Measurements from ENCODE around the gene EMCN.
"Not testable (repeated sequence)": the region's sequence is repeated elsewhere in the genome, so short reads cannot be mapped to it uniquely, and the experiment has no call there.

The EMCN gene

DNA sequence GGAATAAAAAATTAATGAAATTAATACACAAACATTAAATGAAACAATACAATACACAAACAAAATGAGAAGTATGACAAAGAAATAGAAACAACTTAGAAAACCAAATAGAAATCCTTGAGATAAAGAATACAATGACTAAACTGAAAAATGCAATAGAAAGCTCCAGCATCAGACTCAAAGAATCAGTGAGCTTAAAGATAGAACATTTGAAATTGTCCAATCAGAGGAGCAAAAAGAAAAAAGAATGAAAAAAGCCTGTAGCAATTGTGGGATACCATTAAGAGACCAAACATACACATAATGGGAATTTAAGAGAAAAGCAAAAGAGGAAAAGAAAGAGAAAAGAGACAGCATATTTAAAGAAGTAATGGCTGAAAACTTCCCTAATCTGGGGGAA is 25.7 kb downstream of the EMCN start:
- no peak for DNase-seq

- DNase-seq: peak; percentile 59
These were observed 28.5 kb downstream of the EMCN start for GRCh38 chr4:100489305-100489704.

GRCh38 chr4:100486496-100486895 is 31.3 kb downstream of the EMCN start:
- no peak for DNase-seq

- DNase-seq: no peak
These were observed 34.0 kb downstream of the EMCN start for GRCh38 chr4:100483796-100484195.

- DNase-seq: no peak
These were observed 37.9 kb downstream of the EMCN start for GRCh38 chr4:100479971-100480370.

- no peak for DNase-seq
These were observed 48.3 kb downstream of the EMCN start for GRCh38 chr4:100469555-100469954.

DNA sequence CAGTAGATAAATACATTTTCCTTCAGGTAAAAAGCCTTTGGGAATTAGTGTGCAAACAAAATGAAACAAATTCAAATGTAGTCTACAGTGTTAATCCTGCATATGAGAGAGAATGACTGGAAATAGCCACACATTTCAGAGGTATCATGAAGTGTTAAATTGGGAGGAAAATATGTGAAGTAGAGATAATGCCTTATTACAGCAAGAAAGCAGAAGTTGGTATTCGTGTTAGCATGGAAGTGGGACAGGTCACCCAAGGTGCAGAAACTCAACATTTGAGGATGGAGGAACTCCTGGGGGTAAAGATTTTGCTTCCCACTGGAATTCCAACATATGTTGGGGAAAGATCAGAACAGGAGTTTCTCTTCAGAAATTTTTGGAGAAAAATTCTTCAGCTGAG is 51.3 kb downstream of the EMCN start:
- no peak for DNase-seq

- DNase-seq: peak; percentile 86
These were observed 55.8 kb downstream of the EMCN start for GRCh38 chr4:100461807-100462605.

DNA sequence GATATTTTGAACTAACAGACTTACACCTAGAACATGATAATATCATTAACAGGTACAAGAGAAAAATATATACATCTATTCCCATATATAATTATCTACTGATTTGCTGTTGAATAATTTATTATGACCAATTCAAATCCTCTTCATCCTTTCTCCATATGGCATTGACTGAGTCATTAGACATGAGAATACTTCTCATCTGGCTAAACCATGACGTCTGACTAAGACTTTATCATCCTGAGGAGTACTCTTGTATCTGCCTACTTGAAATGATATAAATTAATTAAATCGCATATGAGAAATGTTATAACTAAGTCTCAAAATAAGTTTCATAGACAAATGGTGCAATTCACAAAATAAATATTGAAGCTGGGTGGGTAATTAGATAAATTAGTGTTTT is 67.4 kb downstream of the EMCN start:
- peak; percentile 50 for DNase-seq

GRCh38 chr4:100431416-100431815 is 86.4 kb downstream of the EMCN start:
- no peak for DNase-seq

DNA sequence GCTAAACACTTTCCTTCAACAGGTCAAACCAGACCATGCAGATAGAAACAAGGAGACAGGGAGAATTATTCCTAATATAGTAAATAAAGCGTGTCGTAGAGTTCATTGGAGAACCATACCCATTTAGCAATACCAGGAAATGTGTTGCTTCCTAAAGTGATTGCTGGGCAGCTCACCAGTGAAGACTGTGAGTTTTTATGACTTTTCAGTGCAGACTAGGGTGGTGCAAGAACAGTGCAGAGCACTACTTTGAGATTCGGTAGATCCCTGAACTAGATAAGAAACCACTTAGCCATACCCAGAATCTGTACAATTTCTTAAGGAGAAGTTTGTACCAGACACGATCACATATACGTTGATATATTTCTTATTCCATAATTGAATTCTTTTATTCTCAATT is 87.4 kb downstream of the EMCN start:
- DNase-seq: no peak

- no peak for DNase-seq
These were observed 88.2 kb downstream of the EMCN start for GRCh38 chr4:100429616-100430015.

DNA sequence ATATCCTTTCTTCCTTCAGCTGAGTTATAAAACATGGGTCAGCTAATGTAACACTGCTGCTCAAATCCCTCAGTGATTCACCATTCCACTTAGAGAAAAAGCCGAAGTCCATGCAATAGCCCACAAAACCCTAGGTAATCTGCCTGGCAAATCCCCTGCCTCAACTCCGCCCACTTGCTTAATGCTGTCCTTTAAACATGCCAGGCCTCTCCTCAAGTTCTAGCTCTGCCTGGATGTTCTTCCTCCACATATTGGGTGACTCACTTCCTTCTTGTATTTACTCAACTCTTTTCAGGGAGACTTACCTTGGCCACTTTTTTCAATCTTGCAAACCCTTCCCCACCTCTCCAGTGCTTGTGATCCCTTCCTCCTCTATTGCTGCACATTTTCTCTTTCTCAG is 89.8 kb downstream of the EMCN start:
- peak; percentile 52 for DNase-seq

DNA sequence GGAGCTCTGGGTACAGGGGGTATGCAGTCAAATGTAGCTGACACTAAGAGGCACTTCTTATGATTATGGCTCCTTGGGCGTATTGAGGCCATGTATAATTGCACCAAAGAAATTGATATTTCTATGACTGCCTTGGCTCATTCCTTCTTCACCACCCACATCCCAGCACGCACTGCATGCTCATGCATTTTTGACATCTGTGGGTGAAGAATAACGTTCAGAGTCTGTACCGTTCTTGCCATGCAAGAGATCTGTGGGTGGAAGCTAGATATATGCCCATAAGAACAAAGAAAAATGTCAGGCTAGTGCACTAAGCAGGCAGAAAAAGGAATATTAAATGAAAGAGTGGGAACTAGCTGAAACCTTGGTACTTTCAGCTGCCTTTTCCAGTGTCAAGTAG is 93.4 kb downstream of the EMCN start:
- DNase-seq: no peak

- DNase-seq: no peak
These were observed 94.9 kb downstream of the EMCN start for GRCh38 chr4:100422894-100423293.

DNA sequence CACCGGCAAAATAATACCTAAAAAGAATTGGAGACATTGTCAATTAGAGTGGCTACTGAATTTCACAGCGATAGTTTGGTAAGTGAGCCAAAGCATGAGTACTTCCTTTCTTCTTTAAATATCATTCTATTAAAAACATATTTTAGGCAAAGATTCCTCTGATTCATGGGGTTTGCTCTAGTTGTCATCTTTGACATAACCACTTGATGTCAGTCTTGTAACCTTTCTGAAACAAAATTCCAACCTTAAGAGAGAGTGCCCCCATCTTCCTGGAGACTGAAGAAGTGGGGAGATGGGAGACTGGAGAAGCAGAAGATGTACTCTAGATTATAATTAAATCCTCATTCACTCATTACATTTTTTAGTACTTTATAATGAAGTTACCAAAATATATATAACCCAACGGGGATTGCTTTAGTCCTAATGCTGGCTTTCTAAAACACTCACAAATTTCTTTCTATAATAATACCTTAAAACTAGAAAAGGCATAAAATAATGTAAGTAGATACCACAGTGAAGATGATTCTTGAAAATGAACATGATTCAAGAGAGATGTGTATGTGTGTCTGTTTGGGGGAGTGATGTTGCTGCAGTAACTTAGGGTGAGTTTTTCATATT is 96.4 kb downstream of the EMCN start:
- DNase-seq: peak; percentile 55

DNA sequence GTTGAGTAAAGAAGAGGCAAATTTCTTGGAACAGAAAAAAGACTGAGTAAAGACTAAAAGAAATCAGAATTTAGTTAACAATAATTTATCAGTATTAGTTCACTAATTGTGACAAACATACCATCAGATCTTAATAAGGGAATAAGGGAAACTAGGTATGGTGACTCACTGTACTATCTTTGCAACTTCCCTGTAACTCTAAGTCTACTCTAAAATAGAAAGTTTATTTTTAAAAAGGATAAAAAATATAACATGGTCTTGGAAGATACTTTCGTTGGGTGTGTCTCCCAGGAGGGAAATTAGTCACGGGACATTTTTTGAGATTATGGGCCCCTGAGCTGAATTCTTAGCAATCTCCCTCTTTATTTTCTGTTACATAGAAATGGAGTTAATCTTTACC is 97.3 kb downstream of the EMCN start:
- peak; percentile 10 for DNase-seq

DNA sequence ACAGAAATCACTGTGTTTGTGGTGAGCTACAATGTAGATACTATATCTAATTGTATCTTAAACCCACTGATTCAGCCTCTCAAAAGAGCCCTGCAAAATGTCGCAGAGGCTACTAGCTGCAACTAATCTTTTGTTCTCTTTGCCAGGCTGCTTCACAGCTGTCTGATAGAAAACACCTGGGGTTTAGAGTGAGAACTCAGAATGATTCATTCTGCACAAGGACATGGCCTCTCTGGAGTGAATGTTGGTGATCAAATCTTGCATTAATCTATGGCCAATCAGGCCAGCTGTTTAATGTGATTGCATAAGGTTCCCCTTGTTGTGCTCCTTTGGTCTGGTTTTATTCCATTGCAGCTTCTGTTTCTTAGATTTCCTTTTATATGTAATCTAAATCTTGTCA is 100.3 kb downstream of the EMCN start:
- peak; percentile 62 for DNase-seq

DNA sequence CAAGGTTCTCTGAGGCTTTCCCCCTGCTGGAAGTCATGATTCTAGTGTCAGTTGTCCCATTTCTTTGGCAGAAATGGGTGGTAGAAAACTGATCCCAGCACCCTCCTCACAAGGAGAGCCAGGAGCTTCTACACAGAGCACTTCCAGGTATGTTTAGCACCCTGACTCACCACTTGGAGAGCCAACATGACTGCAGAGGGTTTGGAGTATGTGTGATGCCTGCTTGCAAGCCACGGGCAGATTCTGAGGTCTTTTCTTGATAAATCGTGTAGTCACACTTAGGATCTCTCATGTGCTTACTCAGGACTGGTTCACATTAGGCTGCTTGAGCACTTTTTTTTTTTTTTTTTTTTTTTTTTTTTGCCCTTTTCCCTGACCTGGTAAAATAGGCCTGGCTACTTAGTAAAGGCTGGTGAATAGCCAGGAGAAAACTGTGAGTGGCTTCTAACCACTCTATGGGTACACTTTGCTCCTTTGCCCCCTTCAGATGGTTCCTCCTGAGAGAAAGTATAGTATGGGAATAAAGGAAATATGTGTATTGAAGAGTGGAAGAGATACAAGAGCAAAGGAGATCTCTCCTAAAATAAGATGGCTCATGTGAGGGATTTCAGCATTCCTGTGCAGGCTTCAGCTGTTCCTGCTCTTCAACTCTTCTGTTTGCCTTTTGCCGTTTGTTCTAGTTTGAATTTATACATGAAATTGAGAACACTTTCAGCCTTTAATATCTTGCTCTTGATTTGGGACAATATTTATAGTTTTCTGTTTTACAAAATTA is 103.6 kb downstream of the EMCN start:
- peak; percentile 4 for DNase-seq

DNA sequence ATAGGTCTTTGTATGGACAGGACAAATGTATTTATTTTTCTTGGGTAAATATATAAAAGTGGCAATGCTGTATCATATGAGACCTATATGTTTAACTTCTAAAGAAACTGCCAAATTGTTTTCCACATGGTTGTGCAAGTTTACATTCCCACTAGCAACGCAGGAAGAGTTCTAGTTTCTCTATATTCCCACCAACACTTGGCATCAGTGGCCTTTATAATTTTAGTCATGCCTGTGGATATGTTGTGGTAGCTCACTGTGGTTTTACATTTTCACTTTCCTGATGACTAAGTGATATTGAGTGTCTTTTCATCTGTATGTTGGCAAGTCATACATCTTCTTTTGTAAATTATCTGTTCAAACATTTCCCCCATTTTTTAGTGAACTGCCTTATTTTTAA is 126.0 kb downstream of the EMCN start:
- DNase-seq: peak; percentile 71

DNA sequence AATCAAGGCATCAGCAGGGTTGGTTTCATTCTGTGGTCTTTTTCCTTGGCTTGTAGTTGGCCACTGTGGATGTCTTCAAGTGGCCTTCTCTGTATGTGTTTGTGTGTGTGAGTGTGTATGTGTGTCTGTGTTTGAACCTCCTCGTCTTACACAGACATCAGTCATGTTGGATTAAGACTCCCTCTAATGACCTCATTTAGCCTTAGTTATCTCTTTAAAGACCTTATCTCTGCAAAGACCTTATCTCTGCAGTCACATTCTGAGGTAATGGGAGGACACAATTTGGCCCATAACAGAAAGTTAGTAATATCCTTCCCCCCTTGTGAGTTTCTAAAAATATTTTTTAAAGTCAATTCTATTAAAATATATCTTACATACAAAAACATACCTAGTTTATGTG is 126.7 kb downstream of the EMCN start:
- DNase-seq: no peak

DNA sequence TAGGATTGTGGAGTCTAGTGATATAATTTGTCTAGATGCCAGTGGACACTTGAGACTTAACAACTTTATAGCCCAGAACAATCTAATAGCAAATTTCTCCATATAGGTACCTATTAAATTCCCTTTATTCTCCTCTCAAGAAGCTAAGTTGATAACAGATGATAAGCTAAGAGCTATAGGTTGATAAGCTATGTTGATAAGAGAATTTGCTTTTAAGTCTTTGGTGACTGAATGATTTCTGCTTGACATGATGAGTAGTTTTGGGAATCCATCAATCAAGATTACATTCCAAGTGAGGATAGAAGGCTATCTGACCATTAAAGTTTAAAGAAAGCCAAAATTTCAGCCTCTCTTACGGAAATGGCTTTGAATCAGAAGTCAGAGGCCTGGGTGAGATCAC is 131.6 kb downstream of the EMCN start:
- no peak for DNase-seq

DNA sequence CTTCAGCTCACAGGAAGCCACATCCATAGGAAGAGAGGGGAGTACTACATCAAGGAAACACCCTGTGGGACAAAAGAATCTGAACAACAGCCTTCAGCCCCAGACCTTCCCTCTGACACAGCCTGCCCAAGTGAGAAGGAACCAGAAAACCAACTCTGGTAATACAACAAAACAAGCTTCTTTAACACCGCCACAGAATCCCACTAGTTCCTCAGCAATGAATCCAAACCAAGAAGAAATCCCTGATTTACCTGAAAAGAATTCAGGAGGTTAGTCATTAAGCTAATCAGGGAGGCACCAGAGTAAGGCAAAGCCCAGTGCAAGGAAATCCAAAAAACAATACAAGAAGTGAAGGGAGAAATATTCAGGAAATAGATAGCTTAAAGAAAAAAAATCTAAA is 137.4 kb downstream of the EMCN start:
- DNase-seq: not testable (repeated sequence)

Data from fibroblast of skin of abdomen (primary cell).